ENCODE measurements around the gene ECM2.

The ECM2 gene

DNA sequence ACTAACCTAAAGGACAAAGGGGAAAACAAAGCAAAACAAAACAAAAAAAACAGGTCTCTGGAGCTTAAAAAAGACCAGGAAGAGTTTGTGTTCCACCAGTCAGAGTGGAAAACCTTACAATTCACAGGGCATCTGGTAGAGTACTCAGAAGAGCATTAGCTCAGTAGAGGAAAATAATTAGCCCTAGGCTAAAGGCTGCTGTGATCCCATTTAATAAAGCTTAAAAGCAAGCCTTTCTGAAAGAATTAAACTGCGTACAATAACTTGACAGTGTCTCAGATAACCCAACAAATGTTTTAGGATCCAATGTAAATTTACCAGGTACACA lies 7.3 kb downstream of the ECM2 start:
- H3F3A ChIP-seq (ENCODE audit: insufficient read depth, low read length) = peaks cover 2% of the 10 kb centered on the region; the same call in 1 of the 2 replicates
- no peak for TF ChIP-seq EZH2phosphoT487 (IDR thresholded peaks at IDR 0.05; ENCODE audit: low read length)
- TF ChIP-seq EZH2 (optimal IDR thresholded peaks at IDR 0.05; ENCODE audit: low read depth, low read length) = no peak
- TF ChIP-seq, protein P1, sequence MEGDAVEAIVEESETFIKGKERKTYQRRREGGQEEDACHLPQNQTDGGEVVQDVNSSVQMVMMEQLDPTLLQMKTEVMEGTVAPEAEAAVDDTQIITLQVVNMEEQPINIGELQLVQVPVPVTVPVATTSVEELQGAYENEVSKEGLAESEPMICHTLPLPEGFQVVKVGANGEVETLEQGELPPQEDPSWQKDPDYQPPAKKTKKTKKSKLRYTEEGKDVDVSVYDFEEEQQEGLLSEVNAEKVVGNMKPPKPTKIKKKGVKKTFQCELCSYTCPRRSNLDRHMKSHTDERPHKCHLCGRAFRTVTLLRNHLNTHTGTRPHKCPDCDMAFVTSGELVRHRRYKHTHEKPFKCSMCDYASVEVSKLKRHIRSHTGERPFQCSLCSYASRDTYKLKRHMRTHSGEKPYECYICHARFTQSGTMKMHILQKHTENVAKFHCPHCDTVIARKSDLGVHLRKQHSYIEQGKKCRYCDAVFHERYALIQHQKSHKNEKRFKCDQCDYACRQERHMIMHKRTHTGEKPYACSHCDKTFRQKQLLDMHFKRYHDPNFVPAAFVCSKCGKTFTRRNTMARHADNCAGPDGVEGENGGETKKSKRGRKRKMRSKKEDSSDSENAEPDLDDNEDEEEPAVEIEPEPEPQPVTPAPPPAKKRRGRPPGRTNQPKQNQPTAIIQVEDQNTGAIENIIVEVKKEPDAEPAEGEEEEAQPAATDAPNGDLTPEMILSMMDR (IDR thresholded peaks at IDR 0.05; ENCODE audit: low read length) = no peak
- no peak for DNase-seq
- H3K9ac ChIP-seq (ENCODE audit: low read length) = no peak overlapping the region
- H3K27me3 ChIP-seq (replicated peaks; ENCODE audit: insufficient read depth, low read length) = no peaks in the 10 kb centered on the region
- no peaks in the 10 kb centered on the region for H3K9me3 ChIP-seq (replicated peaks; ENCODE audit: insufficient read depth, low read length)
- H3K9me2 ChIP-seq (replicated peaks; ENCODE audit: insufficient read depth, low read length) = no peaks in the 10 kb centered on the region
- no peak overlapping the region for H2AFZ ChIP-seq (ENCODE audit: low read length)
- no peaks in the 10 kb centered on the region for H3K36me3 ChIP-seq (replicated peaks; ENCODE audit: insufficient read depth, low read length)
- no peak overlapping the region for H3K4me3 ChIP-seq (ENCODE audit: low read length)
- no peaks in the 10 kb centered on the region for H4K20me1 ChIP-seq (ENCODE audit: insufficient read depth, low read length)
- H3K79me2 ChIP-seq (ENCODE audit: low read length) = no peaks in the 10 kb centered on the region
- peaks cover 3% of the 10 kb centered on the region for H3K4me1 ChIP-seq (ENCODE audit: low read length)
- no peak overlapping the region for H3K27ac ChIP-seq (ENCODE audit: low read length)
- H3K4me2 ChIP-seq (ENCODE audit: low read depth, low read length) = no peak overlapping the region

DNA sequence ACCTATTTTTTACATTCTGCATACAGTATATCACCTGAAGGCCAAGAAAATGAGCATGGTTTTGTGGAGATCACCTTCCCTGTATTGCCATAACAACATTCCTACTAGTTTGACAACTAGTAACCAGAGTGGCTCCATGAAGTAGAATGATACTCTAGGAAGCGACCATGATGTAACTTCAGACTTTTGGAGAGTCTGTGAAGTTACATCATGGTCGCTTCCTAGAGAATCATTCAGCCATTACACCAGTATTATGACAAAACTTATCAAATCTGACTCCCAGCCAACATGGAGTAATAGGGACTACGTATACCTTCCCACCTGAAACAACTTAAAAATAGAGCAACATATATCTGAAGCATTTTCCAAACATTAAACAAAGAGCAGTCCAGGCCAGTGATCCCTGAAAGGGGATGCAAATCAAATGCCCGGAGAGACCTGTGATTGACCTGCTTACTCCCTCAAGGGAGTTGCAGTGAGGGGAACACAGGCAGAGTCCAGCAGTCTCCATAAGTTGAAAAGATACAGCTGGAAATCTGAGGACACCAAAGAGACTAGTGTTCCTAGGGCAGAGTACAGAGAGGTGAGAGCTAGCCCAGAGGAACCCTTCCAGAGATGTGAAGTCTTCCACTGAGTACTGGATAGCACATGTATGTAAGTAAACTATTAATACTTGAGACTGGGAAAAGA lies 7.8 kb downstream of the ECM2 start:
- H3K9ac ChIP-seq (ENCODE audit: low read length) = no peak overlapping the region
- no peaks in the 10 kb centered on the region for H3K79me2 ChIP-seq (ENCODE audit: low read length)
- no peak overlapping the region for H3K4me3 ChIP-seq (ENCODE audit: low read length)
- TF ChIP-seq, protein P1 (IDR thresholded peaks at IDR 0.05; ENCODE audit: low read length) = no peak
- no peak for TF ChIP-seq EZH2phosphoT487 (IDR thresholded peaks at IDR 0.05; ENCODE audit: low read length)
- TF ChIP-seq EZH2 (optimal IDR thresholded peaks at IDR 0.05; ENCODE audit: low read depth, low read length) = no peak
- H3K36me3 ChIP-seq (replicated peaks; ENCODE audit: insufficient read depth, low read length) = no peaks in the 10 kb centered on the region
- no peak overlapping the region for H3K27ac ChIP-seq (ENCODE audit: low read length)
- no peaks in the 10 kb centered on the region for H4K20me1 ChIP-seq (ENCODE audit: insufficient read depth, low read length)
- peaks cover 2% of the 10 kb centered on the region; the same call in 1 of the 2 replicates for H3F3A ChIP-seq (ENCODE audit: insufficient read depth, low read length)
- H2AFZ ChIP-seq (ENCODE audit: low read length) = no peak overlapping the region
- no peaks in the 10 kb centered on the region for H3K9me2 ChIP-seq (replicated peaks; ENCODE audit: insufficient read depth, low read length)
- H3K9me3 ChIP-seq (replicated peaks; ENCODE audit: insufficient read depth, low read length) = no peaks in the 10 kb centered on the region
- H3K4me2 ChIP-seq (ENCODE audit: low read depth, low read length) = no peak overlapping the region
- no peak for DNase-seq
- H3K4me1 ChIP-seq (ENCODE audit: low read length) = no peaks in the 10 kb centered on the region
- H3K27me3 ChIP-seq (replicated peaks; ENCODE audit: insufficient read depth, low read length) = no peaks in the 10 kb centered on the region

DNA sequence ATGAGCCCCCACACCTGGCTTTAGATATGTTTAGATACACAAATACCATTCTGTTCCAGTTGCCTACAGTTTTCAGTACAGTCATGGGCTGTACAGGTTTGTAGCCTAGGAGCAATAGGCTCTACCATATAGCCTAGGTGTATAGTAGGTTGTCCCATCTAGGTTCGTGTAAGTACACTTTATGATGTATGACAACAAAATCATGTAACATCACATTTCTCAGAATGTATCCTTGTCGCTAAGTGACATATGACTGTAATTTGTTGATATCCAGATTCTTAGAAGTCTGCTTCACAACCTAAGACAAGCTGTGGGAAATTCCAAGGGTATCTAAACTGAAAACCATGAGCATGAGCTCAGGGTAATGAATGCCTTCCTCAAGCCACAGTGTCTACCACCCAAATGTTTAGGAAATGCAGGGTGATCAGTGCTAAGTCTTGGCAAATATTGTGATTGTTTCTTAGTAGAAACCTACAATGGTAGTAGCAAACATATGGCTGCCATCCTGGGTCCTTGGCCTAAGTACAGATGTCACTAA lies 8.4 kb downstream of the ECM2 start:
- Histone ChIP-seq H3K27ac (ENCODE audit: low read length) (no peak overlapping the region), H3K9me3 (replicated peaks; ENCODE audit: insufficient read depth, low read length) (no peaks in the 10 kb centered on the region), H3K9me2 (replicated peaks; ENCODE audit: insufficient read depth, low read length) (no peaks in the 10 kb centered on the region), H4K20me1 (ENCODE audit: insufficient read depth, low read length) (no peaks in the 10 kb centered on the region), H3K4me1 (ENCODE audit: low read length) (no peaks in the 10 kb centered on the region), H3K27me3 (replicated peaks; ENCODE audit: insufficient read depth, low read length) (no peaks in the 10 kb centered on the region), H3K9ac (ENCODE audit: low read length) (no peak overlapping the region), H3K79me2 (ENCODE audit: low read length) (no peaks in the 10 kb centered on the region), H3K4me3 (ENCODE audit: low read length) (no peak overlapping the region), H2AFZ (ENCODE audit: low read length) (no peak overlapping the region), H3K4me2 (ENCODE audit: low read depth, low read length) (no peak overlapping the region), H3K36me3 (replicated peaks; ENCODE audit: insufficient read depth, low read length) (no peaks in the 10 kb centered on the region), H3F3A (ENCODE audit: insufficient read depth, low read length) (peaks cover 2% of the 10 kb centered on the region; the same call in 1 of the 2 replicates)
- TF ChIP-seq, protein P1 (IDR thresholded peaks at IDR 0.05; ENCODE audit: low read length) = no peak
- no peak for TF ChIP-seq EZH2 (optimal IDR thresholded peaks at IDR 0.05; ENCODE audit: low read depth, low read length)
- no peak for TF ChIP-seq EZH2phosphoT487 (IDR thresholded peaks at IDR 0.05; ENCODE audit: low read length)
- DNase-seq = no peak

Measured in MM.1S (cell line).